Esophagus muscularis mucosa (tissue), 4 donors: ENCODE data around the gene ASIC1. TPM values are rescaled to one million over a fixed set of nuclear protein-coding genes. Genes with fewer than 3 reads are reported as not detected.

ENCODE experiments used
- DNase-seq: peaks from one replicate; pipeline ENCODE4 v3.0.0-alpha.2; 2017; ENCODE audit errors: extremely low spot score
- H3K27ac ChIP-seq, 4 donors: fragments of 200-600 bp; sonication (generic); replicated peaks in 1 of 4; 1 replicate in 3 of 4; 2 replicates in 1 of 4; pipeline ENCODE4 v1.5.1; 2016 to 2019; ENCODE audit warnings: mild to moderate bottlenecking in 1 of 4
- H3K27me3 ChIP-seq, 4 donors: fragments of 200-600 bp; sonication (generic); one replicate each; pipeline versions ENCODE4 v1.5.1 to v1.6.0; 2016 to 2019
- H3K36me3 ChIP-seq, 4 donors: fragments of 200-600 bp; sonication (generic); one replicate each; pipeline ENCODE4 v1.5.1; 2016 to 2019
- H3K4me1 ChIP-seq, 4 donors: fragments of 200-600 bp; sonication (generic); one replicate each; pipeline ENCODE4 v1.5.1; 2016 to 2019
- H3K4me3 ChIP-seq, 4 donors: fragments of 200-600 bp; sonication (generic); 1 replicate in 2 of 4; 2 replicates in 2 of 4; pipeline ENCODE4 v1.5.1; 2016 to 2019; ENCODE audit warnings: mild to moderate bottlenecking in 4 of 4, moderate library complexity in 1 of 4
- H3K9me3 ChIP-seq, 4 donors: fragments of 200-600 bp; sonication (generic); 1 replicate in 3 of 4; 2 replicates in 1 of 4; pipeline ENCODE4 v1.5.1; 2016 to 2019
- CTCF ChIP-seq, 3 experiments: fragments of 200-600 bp in 2 of 3; fragments of 450-650 bp in 1 of 3; sonication (generic) in 2 of 3; IDR thresholded peaks; one replicate each; pipeline ENCODE4 v1.5.1; 2017 to 2019; ENCODE audit warnings: antibody characterized with exemption in 3 of 3, mild to moderate bottlenecking in 2 of 3, moderate library complexity in 1 of 3
- EP300 ChIP-seq: sonication (generic); formaldehyde crosslinking; IDR thresholded peaks from one replicate; pipeline ENCODE4 v1.6.1; 2017; ENCODE audit warnings: antibody characterized with exemption
- POLR2A ChIP-seq: fragments of 450-650 bp; IDR thresholded peaks from one replicate; pipeline ENCODE4 v1.6.1; 2017; ENCODE audit warnings: antibody characterized with exemption, moderate library complexity, mild to moderate bottlenecking, low read depth
- POLR2AphosphoS5 ChIP-seq, 2 donors: sonication (generic); formaldehyde crosslinking; IDR thresholded peaks; one replicate each; pipeline ENCODE4 v1.6.1; 2017; ENCODE audit warnings: antibody characterized with exemption in 2 of 2
- WGBS: methylation state at CpG from one replicate; pipeline ENCODE4 v1.1.5; 2018; 5-methylcytosine and 5-hydroxymethylcytosine counted together
- intact Hi-C: fragments of 100-400 bp; cut with DNase I; formaldehyde crosslinking; loops from one replicate; pipeline ENCODE4 v1.15.1; 2023
- total RNA-seq, 4 donors: library from RNA; depleted of rRNA; stranded (reverse); fragments of >200 nt; gene quantifications; one replicate each; pipeline versions ENCODE4 v1.1.0 to v1.2.1, GENCODE V29; 2016

ASIC1 gene
- total RNA-seq, 4 donors from 2014 or later = 0.66 to 5.6 (median 2.9) TPM

GRCh38 chr12:50120521-50120920 lies 63.1 kb downstream of the ASIC1 start:
- Histone ChIP-seq H3K4me1 (peaks cover 17 to 55% (median 39%) of the 10 kb centered on the region in 4 donors), H3K27me3 (no peaks in the 10 kb centered on the region), H3K9me3 (no peaks in the 10 kb centered on the region), H3K4me3 (no peak overlapping the region), H3K36me3 (peaks cover 0 to 72% (median 51%) of the 10 kb centered on the region in 4 donors), H3K27ac (no peak overlapping the region)
- intact Hi-C loops = no loop called here
- no peak for DNase-seq
- TF ChIP-seq POLR2AphosphoS5 (IDR thresholded peaks at IDR 0.05) = no peak
- TF ChIP-seq CTCF (IDR thresholded peaks at IDR 0.05) = no peak
- no peak for TF ChIP-seq EP300
- TF ChIP-seq POLR2A = no peak
- 100% methylated on average over 3 of the region's 3 CpGs for WGBS

GRCh38 chr12:50120953-50121352 lies 63.6 kb downstream of the ASIC1 start:
- H3K27me3 ChIP-seq = no peaks in the 10 kb centered on the region
- TF ChIP-seq POLR2AphosphoS5 (IDR thresholded peaks at IDR 0.05) (no peak), EP300 (no peak), CTCF (IDR thresholded peaks at IDR 0.05) (no peak), POLR2A (no peak)
- peaks cover 20 to 56% (median 39%) of the 10 kb centered on the region in 4 donors for H3K4me1 ChIP-seq
- H3K36me3 ChIP-seq = peaks cover 0 to 67% (median 49%) of the 10 kb centered on the region in 4 donors
- DNase-seq = no peak
- H3K4me3 ChIP-seq = no peak overlapping the region
- no peaks in the 10 kb centered on the region for H3K9me3 ChIP-seq
- H3K27ac ChIP-seq = no peak overlapping the region
- intact Hi-C loops = no loop called here
- WGBS = 89% methylated on average over 3 of the region's 3 CpGs

- peaks cover 18 to 49% (median 32%) of the 10 kb centered on the region in 4 donors for H3K4me1 ChIP-seq
- no peaks in the 10 kb centered on the region for H3K27me3 ChIP-seq
- TF ChIP-seq POLR2A (no peak), CTCF (IDR thresholded peaks at IDR 0.05) (no peak), EP300 (no peak), POLR2AphosphoS5 (IDR thresholded peaks at IDR 0.05) (no peak)
- H3K9me3 ChIP-seq = no peaks in the 10 kb centered on the region
- WGBS = 77% methylated on average over 5 of the region's 5 CpGs
- intact Hi-C loops = no loop called here
- H3K27ac ChIP-seq = no peak overlapping the region
- DNase-seq = no peak
- no peak overlapping the region for H3K4me3 ChIP-seq
- peaks cover 0 to 66% (median 47%) of the 10 kb centered on the region in 4 donors for H3K36me3 ChIP-seq
Measured at GRCh38 chr12:50121641-50122040, 64.2 kb downstream of the ASIC1 start.

- no peak for TF ChIP-seq POLR2AphosphoS5 (IDR thresholded peaks at IDR 0.05)
- TF ChIP-seq POLR2A = no peak
- no peak for TF ChIP-seq EP300
- H3K4me3 ChIP-seq = no peak overlapping the region
- WGBS = 72% methylated on average over 2 of the region's 2 CpGs
- H3K4me1 ChIP-seq = peaks cover 6 to 35% (median 16%) of the 10 kb centered on the region in 4 donors
- H3K27ac ChIP-seq = no peak overlapping the region
- peaks cover 4 to 78% (median 58%) of the 10 kb centered on the region in 4 donors for H3K36me3 ChIP-seq
- H3K9me3 ChIP-seq = no peaks in the 10 kb centered on the region
- no peak for DNase-seq
- intact Hi-C loops = no loop called here
- H3K27me3 ChIP-seq = no peaks in the 10 kb centered on the region
Measured at GRCh38 chr12:50123203-50123602, 65.8 kb downstream of the ASIC1 start.

- H3K27me3 ChIP-seq = no peaks in the 10 kb centered on the region
- H3K4me3 ChIP-seq = no peak overlapping the region
- H3K9me3 ChIP-seq = no peaks in the 10 kb centered on the region
- DNase-seq = no peak
- H3K27ac ChIP-seq = peak overlapping the region in 1 of 4 donors; percentile 7
- H3K36me3 ChIP-seq = peaks cover 16 to 86% (median 59%) of the 10 kb centered on the region in 4 donors
- TF ChIP-seq POLR2AphosphoS5 (IDR thresholded peaks at IDR 0.05) (no peak), EP300 (no peak), CTCF (IDR thresholded peaks at IDR 0.05) (no peak), POLR2A (no peak)
- H3K4me1 ChIP-seq = peaks cover 6 to 18% (median 8%) of the 10 kb centered on the region in 4 donors
- WGBS = 85% methylated on average over 2 of the region's 2 CpGs
- intact Hi-C loops = no loop called here
Measured at GRCh38 chr12:50127546-50127945, 70.2 kb downstream of the ASIC1 start.
